Smooth muscle cell (in vitro differentiated cells): ENCODE results near the gene TMEM97. TPM values are rescaled to one million over a fixed set of nuclear protein-coding genes. Genes with fewer than 3 reads are reported as not detected.
"Not testable (repeated sequence)": the region's sequence is repeated elsewhere in the genome, so short reads cannot be mapped to it uniquely, and the experiment has no call there.

ENCODE experiments used
- DNase-seq: peaks from one replicate; lab custom pipeline; 2025; ENCODE audit not compliant: unreplicated experiment; lab: John Stamatoyannopoulos, UW
- H2AFZ ChIP-seq: fragments of 200-600 bp; sonication (generic); 2 replicates; pipeline ENCODE4 v1.6.0; 2016; ENCODE audit warnings: antibody characterized with exemption, low read depth, mild to moderate bottlenecking
- H3F3A ChIP-seq: fragments of 200-600 bp; sonication (generic); 2 replicates; pipeline ENCODE4 v1.6.0; 2017; ENCODE audit warnings: antibody characterized with exemption, low read depth
- H3K27ac ChIP-seq: fragments of 200-600 bp; sonication (generic); 2 replicates; pipeline ENCODE4 v1.5.1; 2016; ENCODE audit warnings: low read depth, mild to moderate bottlenecking
- H3K27me3 ChIP-seq: fragments of 200-600 bp; sonication (generic); 2 replicates; pipeline ENCODE4 v1.6.1; 2016; ENCODE audit warnings: low read depth, mild to moderate bottlenecking
- H3K36me3 ChIP-seq: fragments of 200-600 bp; sonication (generic); 2 replicates; pipeline ENCODE4 v1.5.1; 2016; ENCODE audit warnings: low read depth
- H3K4me1 ChIP-seq: fragments of 200-600 bp; sonication (generic); 2 replicates; pipeline ENCODE4 v1.5.1; 2016; ENCODE audit warnings: low read depth
- H3K4me2 ChIP-seq: fragments of 200-600 bp; sonication (generic); 2 replicates; pipeline ENCODE4 v1.6.0; 2016; ENCODE audit warnings: mild to moderate bottlenecking
- H3K4me3 ChIP-seq: fragments of 200-600 bp; sonication (generic); 2 replicates; pipeline ENCODE4 v1.5.1; 2016; ENCODE audit warnings: mild to moderate bottlenecking
- H3K79me2 ChIP-seq: fragments of 200-600 bp; sonication (generic); 2 replicates; pipeline ENCODE4 v1.6.0; 2016; ENCODE audit warnings: low read depth, mild to moderate bottlenecking
- H3K9ac ChIP-seq: fragments of 200-600 bp; sonication (generic); 2 replicates; pipeline ENCODE4 v1.6.0; 2016; ENCODE audit warnings: low read depth
- H3K9me3 ChIP-seq: fragments of 200-600 bp; sonication (generic); replicated peaks from 2 replicates; pipeline ENCODE4 v1.5.1; 2016; ENCODE audit warnings: low read depth
- H4K20me1 ChIP-seq: fragments of 200-600 bp; sonication (generic); 2 replicates; pipeline ENCODE4 v1.6.0; 2016; ENCODE audit warnings: low read depth
- WGBS: methylation state at CpG from one replicate; pipeline ENCODE4 v1.1.7; 2016; ENCODE audit warnings: low lambda C conversion rate; 5-methylcytosine and 5-hydroxymethylcytosine counted together
- polyA plus RNA-seq: library from polyadenylated mRNA; unstranded; fragments of >200 nt; fragmentation: Nextera tagmentation; extraction: Ambion mirVana; gene quantifications from 2 replicates; pipeline ENCODE4 v1.2.1, GENCODE V29; 2016
- total RNA-seq: library from RNA; depleted of rRNA; stranded (reverse); fragments of >200 nt; gene quantifications from 2 replicates; pipeline ENCODE4 v1.2.3, GENCODE V29; 2014
- TF ChIP-seq, protein P1 (sequence below): fragments of 200-600 bp; sonication (generic); IDR thresholded peaks from 2 replicates; pipeline ENCODE4 v1.5.1; 2017; ENCODE audit warnings: borderline replicate concordance, mild to moderate bottlenecking, antibody characterized with exemption; ENCODE audit not compliant: insufficient read depth, poor library complexity, severe bottlenecking

Gene TMEM97
- total and polyA plus RNA-seq, 2 experiments from 2014 or later: 12.1 to 17.2 TPM

- no peak for DNase-seq
- no peaks in the 10 kb centered on the region for H3K36me3 ChIP-seq
- no peaks in the 10 kb centered on the region for H3K9me3 ChIP-seq
- no peaks in the 10 kb centered on the region for H3K79me2 ChIP-seq
- H3K4me1 ChIP-seq: no peaks in the 10 kb centered on the region
- H3F3A ChIP-seq: no peaks in the 10 kb centered on the region
- H3K4me2 ChIP-seq: no peak overlapping the region
- peaks cover 32% of the 10 kb centered on the region for H3K27me3 ChIP-seq
- TF ChIP-seq, protein P1, sequence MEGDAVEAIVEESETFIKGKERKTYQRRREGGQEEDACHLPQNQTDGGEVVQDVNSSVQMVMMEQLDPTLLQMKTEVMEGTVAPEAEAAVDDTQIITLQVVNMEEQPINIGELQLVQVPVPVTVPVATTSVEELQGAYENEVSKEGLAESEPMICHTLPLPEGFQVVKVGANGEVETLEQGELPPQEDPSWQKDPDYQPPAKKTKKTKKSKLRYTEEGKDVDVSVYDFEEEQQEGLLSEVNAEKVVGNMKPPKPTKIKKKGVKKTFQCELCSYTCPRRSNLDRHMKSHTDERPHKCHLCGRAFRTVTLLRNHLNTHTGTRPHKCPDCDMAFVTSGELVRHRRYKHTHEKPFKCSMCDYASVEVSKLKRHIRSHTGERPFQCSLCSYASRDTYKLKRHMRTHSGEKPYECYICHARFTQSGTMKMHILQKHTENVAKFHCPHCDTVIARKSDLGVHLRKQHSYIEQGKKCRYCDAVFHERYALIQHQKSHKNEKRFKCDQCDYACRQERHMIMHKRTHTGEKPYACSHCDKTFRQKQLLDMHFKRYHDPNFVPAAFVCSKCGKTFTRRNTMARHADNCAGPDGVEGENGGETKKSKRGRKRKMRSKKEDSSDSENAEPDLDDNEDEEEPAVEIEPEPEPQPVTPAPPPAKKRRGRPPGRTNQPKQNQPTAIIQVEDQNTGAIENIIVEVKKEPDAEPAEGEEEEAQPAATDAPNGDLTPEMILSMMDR: no peak
- no peak overlapping the region for H3K9ac ChIP-seq
- no peak overlapping the region for H2AFZ ChIP-seq
- H3K27ac ChIP-seq: no peak overlapping the region
- no peaks in the 10 kb centered on the region for H4K20me1 ChIP-seq
- WGBS: 91% methylated on average over 3 of the region's 3 CpGs
- no peak overlapping the region for H3K4me3 ChIP-seq
Measured at GRCh38 chr17:28271431-28271830, 47.6 kb upstream of the TMEM97 start.

GRCh38 chr17:28272166-28272565, 46.8 kb upstream of the TMEM97 start:
- DNase-seq: no peak
- peaks cover 32% of the 10 kb centered on the region for H3K27me3 ChIP-seq
- H2AFZ ChIP-seq: no peak overlapping the region
- no peak overlapping the region for H3K4me2 ChIP-seq
- H3K4me3 ChIP-seq: no peak overlapping the region
- H3K79me2 ChIP-seq: no peaks in the 10 kb centered on the region
- H3K9ac ChIP-seq: no peak overlapping the region
- no peaks in the 10 kb centered on the region for H4K20me1 ChIP-seq
- H3K36me3 ChIP-seq: no peaks in the 10 kb centered on the region
- H3F3A ChIP-seq: no peaks in the 10 kb centered on the region
- no peaks in the 10 kb centered on the region for H3K9me3 ChIP-seq
- H3K4me1 ChIP-seq: no peaks in the 10 kb centered on the region
- WGBS: 83% methylated on average over 2 of the region's 2 CpGs
- TF ChIP-seq, protein P1: no peak
- H3K27ac ChIP-seq: no peak overlapping the region

DNA sequence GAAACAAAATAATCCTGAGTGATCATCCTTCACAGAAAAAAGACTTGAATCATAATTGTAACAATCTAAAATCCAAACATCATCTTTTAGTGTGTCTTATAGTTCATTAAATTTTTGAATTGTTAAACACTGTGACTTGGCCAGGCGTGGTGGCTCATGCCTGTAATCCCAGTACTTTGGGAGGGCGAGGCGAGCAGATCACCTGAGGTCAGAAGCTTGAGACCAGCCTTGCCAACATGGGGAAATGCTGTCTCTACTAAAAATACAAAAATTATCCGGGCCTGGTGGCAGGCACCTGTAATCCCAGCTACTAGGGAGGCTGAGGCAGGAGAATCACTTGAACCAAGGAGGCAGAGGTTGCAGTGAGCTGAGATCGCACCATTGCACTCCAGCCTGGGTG, 45.7 kb upstream of the TMEM97 start:
- DNase-seq, H3K9ac ChIP-seq, H3F3A ChIP-seq, H3K4me1 ChIP-seq, H2AFZ ChIP-seq, H3K79me2 ChIP-seq, H3K4me2 ChIP-seq, H3K4me3 ChIP-seq, H3K9me3 ChIP-seq, H3K36me3 ChIP-seq, H3K27ac ChIP-seq, H4K20me1 ChIP-seq: not testable (repeated sequence)
- WGBS: 88% methylated on average over 5 of the region's 5 CpGs
- H3K27me3 ChIP-seq: peaks cover 32% of the 10 kb centered on the region

GRCh38 chr17:28274591-28275265, 44.3 kb upstream of the TMEM97 start:
- Histone ChIP-seq H3K79me2 (no peaks in the 10 kb centered on the region), H3K27me3 (peaks cover 32% of the 10 kb centered on the region), H3K27ac (no peak overlapping the region), H3K4me1 (no peaks in the 10 kb centered on the region), H3K4me3 (no peak overlapping the region), H3F3A (no peaks in the 10 kb centered on the region), H3K4me2 (no peak overlapping the region), H3K9me3 (no peaks in the 10 kb centered on the region), H3K9ac (no peak overlapping the region), H2AFZ (no peak overlapping the region), H4K20me1 (peaks cover 5% of the 10 kb centered on the region), H3K36me3 (no peaks in the 10 kb centered on the region)
- 81% methylated on average over 9 of the region's 9 CpGs for whole genome bisulfite sequencing
- TF ChIP-seq, protein P1: no peak
- DNase-seq: no peak
